Keratinocyte (primary cell): ENCODE measurements around the gene GAD1. TPM values are rescaled to one million over a fixed set of nuclear protein-coding genes. Genes with fewer than 3 reads are reported as not detected.

ENCODE experiments used
- DNase-seq: peaks from one replicate; pipeline ENCODE4 v3.0.0-alpha.2; 2011; ENCODE audit warnings: low read depth, missing footprints, low spot score
- FAIRE-seq: peaks from 2 replicates; lab custom pipeline; 2011; peaks lifted over from hg19 to GRCh38; lab: Jason Lieb, UNC
- H2AFZ ChIP-seq: 2 replicates; pipeline ENCODE4 v1.6.0; 2012; ENCODE audit warnings: low read length, control low read depth, inconsistent platforms; ENCODE audit not compliant: control insufficient read depth
- H3K27ac ChIP-seq: 2 replicates; pipeline ENCODE4 v1.5.1; 2011; ENCODE audit warnings: low read length; ENCODE audit not compliant: control insufficient read depth, insufficient read depth
- H3K27me3 ChIP-seq: 3 replicates; pipeline ENCODE4 v1.6.0; 2011; ENCODE audit warnings: low read length; ENCODE audit not compliant: control insufficient read depth, insufficient read depth; ENCODE audit errors: extremely low read depth
- H3K36me3 ChIP-seq, 2 experiments: 2 replicates in 1 of 2; 3 replicates in 1 of 2; pipeline ENCODE4 v1.5.1; 2011; ENCODE audit warnings: low read length in 2 of 2, mild to moderate bottlenecking in 1 of 2; ENCODE audit not compliant: control insufficient read depth in 2 of 2, insufficient read depth in 2 of 2; ENCODE audit errors: extremely low read depth in 1 of 2
- H3K4me1 ChIP-seq: 3 replicates; pipeline ENCODE4 v1.5.1; 2011; ENCODE audit warnings: low read length; ENCODE audit not compliant: control insufficient read depth, insufficient read depth; ENCODE audit errors: extremely low read depth
- H3K4me2 ChIP-seq: 3 replicates; pipeline ENCODE4 v1.6.0; 2011; ENCODE audit warnings: low read depth, low read length; ENCODE audit not compliant: control insufficient read depth, insufficient read depth; ENCODE audit errors: extremely low read depth
- H3K4me3 ChIP-seq, 3 experiments: fragments of 200-600 bp in 1 of 3; sonication (generic) in 1 of 3; 2 replicates in 2 of 3; 3 replicates in 1 of 3; pipeline ENCODE4 v1.5.1; 2011 to 2016; ENCODE audit warnings: low read length in 3 of 3, mild to moderate bottlenecking in 3 of 3, control low read depth in 2 of 3, inconsistent platforms in 1 of 3, low read depth in 1 of 3, mixed read lengths in 1 of 3, mixed run types in 1 of 3, moderate library complexity in 1 of 3; ENCODE audit not compliant: control insufficient read depth in 2 of 3, insufficient read depth in 2 of 3; ENCODE audit errors: extremely low read depth in 1 of 3
- H3K79me2 ChIP-seq: 2 replicates; pipeline ENCODE4 v1.6.0; 2012; ENCODE audit warnings: low read length; ENCODE audit not compliant: control insufficient read depth, insufficient read depth
- H3K9ac ChIP-seq: 3 replicates; pipeline ENCODE4 v1.6.0; 2011; ENCODE audit warnings: low read length; ENCODE audit not compliant: control insufficient read depth, insufficient read depth; ENCODE audit errors: extremely low read depth
- H3K9me1 ChIP-seq: 3 replicates; pipeline ENCODE4 v1.6.0; 2011; ENCODE audit warnings: low read length; ENCODE audit not compliant: control insufficient read depth, insufficient read depth; ENCODE audit errors: extremely low read depth
- H3K9me3 ChIP-seq: 2 replicates; pipeline ENCODE4 v1.5.1; 2012; ENCODE audit warnings: low read depth, low read length; ENCODE audit not compliant: control insufficient read depth
- H4K20me1 ChIP-seq: 3 replicates; pipeline ENCODE4 v1.6.0; 2011; ENCODE audit warnings: low read length; ENCODE audit not compliant: control insufficient read depth, insufficient read depth; ENCODE audit errors: extremely low read depth
- EZH2 ChIP-seq: IDR thresholded peaks from one replicate; pipeline ENCODE4 v1.6.1; 2012; ENCODE audit warnings: inconsistent platforms, mild to moderate bottlenecking, low read length, moderate library complexity
- dilution Hi-C: fragments of 300-500 bp; cut with MboI; formaldehyde crosslinking; loops from one replicate; pipeline ENCODE4 v1.7.0; 2020; ENCODE audit warnings: low sequenced_read_pairs; ENCODE audit not compliant: extremely low pct_ligation_motif_present
- polyA plus RNA-seq, 5 experiments: library from polyadenylated mRNA; depleted of rRNA in 3 of 5; stranded (reverse) in 3 of 5; stranded (forward) in 1 of 5; unstranded in 1 of 5; fragments of >200 nt; gene quantifications; 1 replicate in 1 of 5; 2 replicates in 3 of 5; 3 replicates in 1 of 5; pipeline versions ENCODE4 v1.2.1 to v1.2.3, GENCODE V29; 2011 to 2012; ENCODE audit warnings: missing spikeins in 2 of 5, low read depth in 1 of 5, low replicate concordance in 1 of 5
- small RNA-seq, 3 experiments: library from RNA; depleted of rRNA; stranded (forward); fragments of <200 nt; gene quantifications; one replicate each; pipeline ENCODE3, GENCODE V24; 2012; ENCODE audit warnings: low read depth in 3 of 3, low replicate concordance in 1 of 3; ENCODE audit not compliant: insufficient read length in 3 of 3

The GAD1 gene
- polyA plus RNA-seq, 1 donor (not counting 4 experiments of a cell fraction or from before 2014, with no cell fraction given), result 5.9 TPM

GRCh38 chr2:170905864-170906263 is 89.2 kb downstream of the GAD1 start:
- Histone ChIP-seq H3K9ac (no peak overlapping the region), H3K4me3 (no peak overlapping the region), H4K20me1 (no peaks in the 10 kb centered on the region), H3K36me3 (no peaks in the 10 kb centered on the region), H2AFZ (no peak overlapping the region), H3K79me2 (no peaks in the 10 kb centered on the region), H3K9me3 (no peaks in the 10 kb centered on the region), H3K27me3 (no peaks in the 10 kb centered on the region), H3K4me1 (no peaks in the 10 kb centered on the region), H3K4me2 (no peak overlapping the region), H3K9me1 (no peaks in the 10 kb centered on the region), H3K27ac (no peak overlapping the region)
- dilution Hi-C loops, result no loop called here
- FAIRE-seq (no peak), DNase-seq (no peak)
- TF ChIP-seq EZH2, result no peak

Small RNAs within 50 kb of the gene (small RNA-seq; reads per million reads assigned to genes)
- gene RF00019, result 0 reads per million in 3 experiments

Other genes with a start within 250 kb of the GAD1 start
- gene SP5, start 101.5 kb upstream of the GAD1 start, polyA plus RNA-seq, result not detected in 3 replicates
- 0.41 to 1.3 TPM (median 0.45 TPM) in 3 replicates for gene ERICH2, start 46.5 kb upstream of the GAD1 start, polyA plus RNA-seq
- 120 to 160 TPM (median 125 TPM) in 3 replicates for gene GORASP2, start 112.4 kb downstream of the GAD1 start, polyA plus RNA-seq